ENCODE measurements around the gene SCN7A. TPM values are rescaled to one million over a fixed set of nuclear protein-coding genes. Genes with fewer than 3 reads are reported as not detected.

Gene SCN7A
- total RNA-seq, 1 experiment from 2014 or later, result not detected

GRCh38 chr2:166513952-166514351, 19.9 kb upstream of the SCN7A start:
- CTCF ChIA-PET, result no interaction called here

DNA sequence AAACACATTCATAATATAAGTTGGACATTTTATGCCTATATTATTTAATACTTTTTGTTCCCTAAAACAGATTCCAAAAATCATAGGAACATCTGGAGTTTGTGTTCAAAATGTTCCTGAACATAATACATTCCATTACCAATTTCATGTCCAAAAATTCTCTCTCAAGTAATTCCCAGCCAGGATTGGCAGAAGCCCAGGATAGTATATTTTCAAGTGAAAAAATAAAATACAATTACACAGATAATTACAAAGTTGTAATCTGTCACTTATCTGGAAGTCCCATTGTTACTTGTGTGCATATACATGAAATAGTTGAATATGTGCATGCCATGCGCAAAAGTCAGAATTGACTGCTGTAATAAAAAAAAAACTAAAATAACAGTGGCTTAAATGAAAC, 5.2 kb upstream of the SCN7A start:
- POLR2A ChIA-PET (ENCODE audit: low non-redundant PET), result no interaction called here
- TF ChIP-seq CTCF (conservative IDR thresholded peaks at IDR 0.05; ENCODE audit: low read depth, low read length) (no peak), EZH2 (IDR thresholded peaks at IDR 0.05; ENCODE audit: borderline replicate concordance, low read depth, low read length, poor library complexity, severe bottlenecking) (no peak)
- Histone ChIP-seq H3K4me1 (ENCODE audit: insufficient read depth, low read length, poor library complexity, severe bottlenecking) (peaks cover 3% of the 10 kb centered on the region), H3K27me3 (replicated peaks; ENCODE audit: insufficient read depth, low read depth, low read length, poor library complexity) (no peaks in the 10 kb centered on the region), H3K36me3 (ENCODE audit: insufficient read depth, low read length, poor library complexity, severe bottlenecking) (no peaks in the 10 kb centered on the region), H3K4me3 (ENCODE audit: low read depth, low read length, poor library complexity, severe bottlenecking) (no peak overlapping the region), H3K27ac (ENCODE audit: low read depth, low read length, poor library complexity, severe bottlenecking) (no peak overlapping the region), H3K9me3 (ENCODE audit: low read depth, low read length, poor library complexity, severe bottlenecking) (no peaks in the 10 kb centered on the region)
- CTCF ChIA-PET, result no interaction called here
- no TSS peak for BruUV-seq (replicated peaks)
- intact Hi-C loops (cut with micrococcal nuclease; ENCODE audit: unreplicated experiment), result no loop called here
- no peak for DNase-seq (ENCODE audit: low spot score)

More at GRCh38 chr2:166513952-166514351, 19.9 kb upstream of the SCN7A start:
- POLR2A ChIA-PET (ENCODE audit: low non-redundant PET), result no interaction called here
- no TSS peak for BruUV-seq (replicated peaks)
- Histone ChIP-seq H3K27ac (ENCODE audit: low read depth, low read length, poor library complexity, severe bottlenecking) (no peak overlapping the region), H3K4me3 (ENCODE audit: low read depth, low read length, poor library complexity, severe bottlenecking) (no peak overlapping the region), H3K27me3 (replicated peaks; ENCODE audit: insufficient read depth, low read depth, low read length, poor library complexity) (no peaks in the 10 kb centered on the region), H3K36me3 (ENCODE audit: insufficient read depth, low read length, poor library complexity, severe bottlenecking) (no peaks in the 10 kb centered on the region), H3K9me3 (ENCODE audit: low read depth, low read length, poor library complexity, severe bottlenecking) (no peaks in the 10 kb centered on the region), H3K4me1 (ENCODE audit: insufficient read depth, low read length, poor library complexity, severe bottlenecking) (no peaks in the 10 kb centered on the region)
- intact Hi-C loops (cut with micrococcal nuclease; ENCODE audit: unreplicated experiment), result no loop called here
- DNase-seq (ENCODE audit: low spot score), result no peak
- no peak for TF ChIP-seq CTCF (conservative IDR thresholded peaks at IDR 0.05; ENCODE audit: low read depth, low read length)
- TF ChIP-seq EZH2 (IDR thresholded peaks at IDR 0.05; ENCODE audit: borderline replicate concordance, low read depth, low read length, poor library complexity, severe bottlenecking), result no peak

GRCh38 chr2:166491461-166491860, 2.6 kb downstream of the SCN7A start:
- no peaks in the 10 kb centered on the region for H3K27me3 ChIP-seq (replicated peaks; ENCODE audit: insufficient read depth, low read depth, low read length, poor library complexity)
- no peaks in the 10 kb centered on the region for H3K36me3 ChIP-seq (ENCODE audit: insufficient read depth, low read length, poor library complexity, severe bottlenecking)
- intact Hi-C loops (cut with micrococcal nuclease; ENCODE audit: unreplicated experiment), result no loop called here
- BruUV-seq (replicated peaks), result no TSS peak
- peaks cover 6% of the 10 kb centered on the region for H3K4me1 ChIP-seq (ENCODE audit: insufficient read depth, low read length, poor library complexity, severe bottlenecking)
- TF ChIP-seq EZH2 (IDR thresholded peaks at IDR 0.05; ENCODE audit: borderline replicate concordance, low read depth, low read length, poor library complexity, severe bottlenecking), result no peak
- TF ChIP-seq CTCF (conservative IDR thresholded peaks at IDR 0.05; ENCODE audit: low read depth, low read length), result no peak
- CTCF ChIA-PET, result no interaction called here
- H3K27ac ChIP-seq (ENCODE audit: low read depth, low read length, poor library complexity, severe bottlenecking), result no peak overlapping the region
- H3K9me3 ChIP-seq (ENCODE audit: low read depth, low read length, poor library complexity, severe bottlenecking), result no peaks in the 10 kb centered on the region
- H3K4me3 ChIP-seq (ENCODE audit: low read depth, low read length, poor library complexity, severe bottlenecking), result no peak overlapping the region
- DNase-seq (ENCODE audit: low spot score), result no peak
- POLR2A ChIA-PET (ENCODE audit: low non-redundant PET), result no interaction called here
